Smooth muscle cell (in vitro differentiated cells): ENCODE data around the gene RYR3. TPM values are rescaled to one million over a fixed set of nuclear protein-coding genes. Genes with fewer than 3 reads are reported as not detected.

Source experiments
- DNase-seq: peaks from one replicate; lab custom pipeline; 2025; ENCODE audit not compliant: unreplicated experiment; lab: John Stamatoyannopoulos, UW
- H2AFZ ChIP-seq: fragments of 200-600 bp; sonication (generic); 2 replicates; pipeline ENCODE4 v1.6.0; 2016; ENCODE audit warnings: antibody characterized with exemption, low read depth, mild to moderate bottlenecking
- H3F3A ChIP-seq: fragments of 200-600 bp; sonication (generic); 2 replicates; pipeline ENCODE4 v1.6.0; 2017; ENCODE audit warnings: antibody characterized with exemption, low read depth
- H3K27ac ChIP-seq: fragments of 200-600 bp; sonication (generic); 2 replicates; pipeline ENCODE4 v1.5.1; 2016; ENCODE audit warnings: low read depth, mild to moderate bottlenecking
- H3K27me3 ChIP-seq: fragments of 200-600 bp; sonication (generic); 2 replicates; pipeline ENCODE4 v1.6.1; 2016; ENCODE audit warnings: low read depth, mild to moderate bottlenecking
- H3K36me3 ChIP-seq: fragments of 200-600 bp; sonication (generic); 2 replicates; pipeline ENCODE4 v1.5.1; 2016; ENCODE audit warnings: low read depth
- H3K4me1 ChIP-seq: fragments of 200-600 bp; sonication (generic); 2 replicates; pipeline ENCODE4 v1.5.1; 2016; ENCODE audit warnings: low read depth
- H3K4me2 ChIP-seq: fragments of 200-600 bp; sonication (generic); 2 replicates; pipeline ENCODE4 v1.6.0; 2016; ENCODE audit warnings: mild to moderate bottlenecking
- H3K4me3 ChIP-seq: fragments of 200-600 bp; sonication (generic); 2 replicates; pipeline ENCODE4 v1.5.1; 2016; ENCODE audit warnings: mild to moderate bottlenecking
- H3K79me2 ChIP-seq: fragments of 200-600 bp; sonication (generic); 2 replicates; pipeline ENCODE4 v1.6.0; 2016; ENCODE audit warnings: low read depth, mild to moderate bottlenecking
- H3K9ac ChIP-seq: fragments of 200-600 bp; sonication (generic); 2 replicates; pipeline ENCODE4 v1.6.0; 2016; ENCODE audit warnings: low read depth
- H3K9me3 ChIP-seq: fragments of 200-600 bp; sonication (generic); replicated peaks from 2 replicates; pipeline ENCODE4 v1.5.1; 2016; ENCODE audit warnings: low read depth
- H4K20me1 ChIP-seq: fragments of 200-600 bp; sonication (generic); 2 replicates; pipeline ENCODE4 v1.6.0; 2016; ENCODE audit warnings: low read depth
- WGBS: methylation state at CpG from one replicate; pipeline ENCODE4 v1.1.7; 2016; ENCODE audit warnings: low lambda C conversion rate; 5-methylcytosine and 5-hydroxymethylcytosine counted together
- polyA plus RNA-seq: library from polyadenylated mRNA; unstranded; fragments of >200 nt; fragmentation: Nextera tagmentation; extraction: Ambion mirVana; gene quantifications from 2 replicates; pipeline ENCODE4 v1.2.1, GENCODE V29; 2016
- total RNA-seq: library from RNA; depleted of rRNA; stranded (reverse); fragments of >200 nt; gene quantifications from 2 replicates; pipeline ENCODE4 v1.2.3, GENCODE V29; 2014
- TF ChIP-seq, protein P1 (sequence below): fragments of 200-600 bp; sonication (generic); IDR thresholded peaks from 2 replicates; pipeline ENCODE4 v1.5.1; 2017; ENCODE audit warnings: borderline replicate concordance, mild to moderate bottlenecking, antibody characterized with exemption; ENCODE audit not compliant: insufficient read depth, poor library complexity, severe bottlenecking

The RYR3 gene
- total and polyA plus RNA-seq, 2 experiments from 2014 or later = 0.23 to 6.2 TPM

DNA sequence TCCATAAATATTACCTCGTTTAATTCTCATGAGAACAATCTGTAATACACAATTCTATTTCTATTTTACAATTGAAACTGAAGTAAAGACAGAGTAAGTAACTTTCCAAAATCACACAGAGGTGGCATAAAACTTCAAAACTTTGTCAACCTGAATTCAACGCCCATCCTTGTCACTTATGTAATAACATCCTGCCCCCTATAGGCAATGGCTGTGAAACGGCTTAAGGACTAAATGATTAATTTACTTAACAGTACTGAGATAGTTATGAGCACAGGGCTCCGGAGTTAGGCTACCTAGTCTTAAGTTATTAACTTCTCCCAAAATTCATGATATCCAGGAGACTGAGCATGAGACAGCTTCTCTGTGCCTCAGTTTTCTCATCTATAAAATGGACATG, 364.5 kb downstream of the RYR3 start:
- DNase-seq = no peak
- TF ChIP-seq, protein P1, sequence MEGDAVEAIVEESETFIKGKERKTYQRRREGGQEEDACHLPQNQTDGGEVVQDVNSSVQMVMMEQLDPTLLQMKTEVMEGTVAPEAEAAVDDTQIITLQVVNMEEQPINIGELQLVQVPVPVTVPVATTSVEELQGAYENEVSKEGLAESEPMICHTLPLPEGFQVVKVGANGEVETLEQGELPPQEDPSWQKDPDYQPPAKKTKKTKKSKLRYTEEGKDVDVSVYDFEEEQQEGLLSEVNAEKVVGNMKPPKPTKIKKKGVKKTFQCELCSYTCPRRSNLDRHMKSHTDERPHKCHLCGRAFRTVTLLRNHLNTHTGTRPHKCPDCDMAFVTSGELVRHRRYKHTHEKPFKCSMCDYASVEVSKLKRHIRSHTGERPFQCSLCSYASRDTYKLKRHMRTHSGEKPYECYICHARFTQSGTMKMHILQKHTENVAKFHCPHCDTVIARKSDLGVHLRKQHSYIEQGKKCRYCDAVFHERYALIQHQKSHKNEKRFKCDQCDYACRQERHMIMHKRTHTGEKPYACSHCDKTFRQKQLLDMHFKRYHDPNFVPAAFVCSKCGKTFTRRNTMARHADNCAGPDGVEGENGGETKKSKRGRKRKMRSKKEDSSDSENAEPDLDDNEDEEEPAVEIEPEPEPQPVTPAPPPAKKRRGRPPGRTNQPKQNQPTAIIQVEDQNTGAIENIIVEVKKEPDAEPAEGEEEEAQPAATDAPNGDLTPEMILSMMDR = peak; percentile 43

GRCh38 chr15:33677238-33677830, 366.6 kb downstream of the RYR3 start:
- Histone ChIP-seq H3K4me1 (no peaks in the 10 kb centered on the region), H2AFZ (no peak overlapping the region), H3K9ac (no peak overlapping the region), H3K27ac (no peak overlapping the region), H3K36me3 (no peaks in the 10 kb centered on the region), H3K4me2 (no peak overlapping the region), H3K27me3 (no peaks in the 10 kb centered on the region), H3K9me3 (no peaks in the 10 kb centered on the region), H3F3A (no peaks in the 10 kb centered on the region), H4K20me1 (no peaks in the 10 kb centered on the region), H3K79me2 (no peaks in the 10 kb centered on the region), H3K4me3 (no peak overlapping the region)
- no peak for DNase-seq
- TF ChIP-seq, protein P1 = no peak
- 92% methylated on average over 8 of the region's 8 CpGs for WGBS

More for the DNA sequence above, 364.5 kb downstream of the RYR3 start:
- Histone ChIP-seq H3K4me3 (no peak overlapping the region), H3K9ac (no peak overlapping the region), H3K79me2 (no peaks in the 10 kb centered on the region), H3K4me1 (no peaks in the 10 kb centered on the region), H3K27me3 (no peaks in the 10 kb centered on the region), H4K20me1 (no peaks in the 10 kb centered on the region), H3K9me3 (no peaks in the 10 kb centered on the region), H3K36me3 (no peaks in the 10 kb centered on the region), H3K4me2 (no peak overlapping the region), H3F3A (no peaks in the 10 kb centered on the region), H2AFZ (no peak overlapping the region), H3K27ac (no peak overlapping the region)
- 44% methylated on average over 4 of the region's 4 CpGs for WGBS

GRCh38 chr15:33678176-33678575, 367.4 kb downstream of the RYR3 start:
- Histone ChIP-seq H4K20me1 (no peaks in the 10 kb centered on the region), H3K4me2 (no peak overlapping the region), H2AFZ (no peak overlapping the region), H3K27me3 (no peaks in the 10 kb centered on the region), H3K27ac (no peak overlapping the region), H3K4me3 (no peak overlapping the region), H3K4me1 (no peaks in the 10 kb centered on the region), H3K36me3 (no peaks in the 10 kb centered on the region), H3K9me3 (no peaks in the 10 kb centered on the region), H3K9ac (no peak overlapping the region), H3K79me2 (no peaks in the 10 kb centered on the region), H3F3A (no peaks in the 10 kb centered on the region)
- TF ChIP-seq, protein P1 = no peak
- no peak for DNase-seq
- WGBS = 81% methylated on average over 3 of the region's 3 CpGs

GRCh38 chr15:33678602-33679001, 367.8 kb downstream of the RYR3 start:
- H3K4me1 ChIP-seq = no peaks in the 10 kb centered on the region
- H2AFZ ChIP-seq = no peak overlapping the region
- no peak overlapping the region for H3K27ac ChIP-seq
- TF ChIP-seq, protein P1 = no peak
- H3K27me3 ChIP-seq = no peaks in the 10 kb centered on the region
- H3K9me3 ChIP-seq = no peaks in the 10 kb centered on the region
- WGBS = 52% methylated on average over 5 of the region's 5 CpGs
- no peak overlapping the region for H3K4me2 ChIP-seq
- no peaks in the 10 kb centered on the region for H3F3A ChIP-seq
- no peaks in the 10 kb centered on the region for H3K36me3 ChIP-seq
- H3K9ac ChIP-seq = no peak overlapping the region
- no peaks in the 10 kb centered on the region for H4K20me1 ChIP-seq
- DNase-seq = no peak
- H3K79me2 ChIP-seq = no peaks in the 10 kb centered on the region
- H3K4me3 ChIP-seq = no peak overlapping the region
